ENCODE results near the gene TIMM10. TPM values are rescaled to one million over a fixed set of nuclear protein-coding genes. Genes with fewer than 3 reads are reported as not detected.

Gene TIMM10
- polyA plus RNA-seq: 10 to 100 TPM; 32.4 to 67.7 (median 57.2) TPM

- 0 to 1% (median 1%) methylated on average over 49 of the region's 49 CpGs for WGBS, 3 donors
- H3K27ac ChIP-seq (ENCODE audit: low read depth, low read length): peak within 1 kb of the TSS; percentile 42
These were observed at the start of gene TIMM10 for GRCh38 chr11:57530596-57531507. TSS of gene TIMM10 (minus strand) at chr11:57530754. CDS start at chr11:57530189, 565 bp downstream.

- WGBS, 3 donors: 49 to 78% (median 72%) methylated on average over 4 of the region's 4 CpGs
- H3K27ac ChIP-seq (ENCODE audit: low read depth, low read length): no peak overlapping the region
These were observed 43.5 kb upstream of the TIMM10 start for GRCh38 chr11:57574061-57574460.

GRCh38 chr11:57571606-57572005, 41.1 kb upstream of the TIMM10 start:
- 32 to 75% (median 33%) methylated on average over 1 to 2 of the region's 2 CpGs for WGBS, 3 donors
- H3K27ac ChIP-seq (ENCODE audit: low read depth, low read length): no peak overlapping the region

- 23 to 40% (median 28%) methylated on average over 6 of the region's 6 CpGs for WGBS, 3 donors
- peak overlapping the region; percentile 75 for H3K27ac ChIP-seq (ENCODE audit: low read depth, low read length)
These were observed 37.8 kb upstream of the TIMM10 start for GRCh38 chr11:57568330-57568766.

- peak within 1 kb of the TSS; percentile 75 for H3K27ac ChIP-seq (ENCODE audit: low read depth, low read length)
- WGBS, 3 donors: 0 to 1% (median 0%) methylated on average over 54 to 92 of the region's 92 CpGs
These were observed 37.2 kb upstream of the TIMM10 start, which contains the start of gene UBE2L6 for GRCh38 chr11:57567515-57568329. TSS of gene UBE2L6 (minus strand) at chr11:57567672. CDS start at chr11:57567611, 61 bp downstream.

GRCh38 chr11:57566905-57567514, 36.5 kb upstream of the TIMM10 start:
- 2 to 26% (median 2%) methylated on average over 13 to 15 of the region's 15 CpGs for WGBS, 3 donors
- peak overlapping the region; percentile 52 for H3K27ac ChIP-seq (ENCODE audit: low read depth, low read length)

- WGBS, 3 donors: 9 to 49% (median 11%) methylated on average over 4 of the region's 4 CpGs
- no peak overlapping the region for H3K27ac ChIP-seq (ENCODE audit: low read depth, low read length)
These were observed 35.7 kb upstream of the TIMM10 start for GRCh38 chr11:57566005-57566904.

- no peak overlapping the region for H3K27ac ChIP-seq (ENCODE audit: low read depth, low read length)
- WGBS, 3 donors: 76 to 82% (median 80%) methylated on average over 4 of the region's 4 CpGs
These were observed 32.0 kb upstream of the TIMM10 start for GRCh38 chr11:57562596-57562995.

- 87 to 88% (median 87%) methylated on average over 4 of the region's 4 CpGs for WGBS, 3 donors
- H3K27ac ChIP-seq (ENCODE audit: low read depth, low read length): no peak overlapping the region
These were observed 29.6 kb upstream of the TIMM10 start for GRCh38 chr11:57560146-57560545.

- WGBS, 3 donors: 81 to 89% (median 85%) methylated on average over 8 of the region's 8 CpGs
- H3K27ac ChIP-seq (ENCODE audit: low read depth, low read length): no peak overlapping the region
These were observed 25.5 kb upstream of the TIMM10 start for GRCh38 chr11:57556041-57556440.

- 82 to 95% (median 90%) methylated on average over 2 of the region's 2 CpGs for WGBS, 3 donors
- no peak overlapping the region for H3K27ac ChIP-seq (ENCODE audit: low read depth, low read length)
These were observed 24.8 kb upstream of the TIMM10 start for GRCh38 chr11:57555393-57555792.

- 51 to 83% (median 83%) methylated on average over 5 of the region's 5 CpGs for WGBS, 3 donors
These were observed 21.9 kb upstream of the TIMM10 start for GRCh38 chr11:57552479-57552878.

GRCh38 chr11:57551941-57552340, 21.4 kb upstream of the TIMM10 start:
- WGBS, 3 donors: 30 to 89% (median 87%) methylated on average over 4 of the region's 4 CpGs
- no peak overlapping the region for H3K27ac ChIP-seq (ENCODE audit: low read depth, low read length)

More at GRCh38 chr11:57552479-57552878, 21.9 kb upstream of the TIMM10 start:
- H3K27ac ChIP-seq (ENCODE audit: low read depth, low read length): no peak overlapping the region

- 81 to 90% (median 83%) methylated on average over 8 of the region's 8 CpGs for WGBS, 3 donors
- H3K27ac ChIP-seq (ENCODE audit: low read depth, low read length): no peak overlapping the region
These were observed 19.4 kb upstream of the TIMM10 start for GRCh38 chr11:57549983-57550382.

- H3K27ac ChIP-seq (ENCODE audit: low read depth, low read length): no peak overlapping the region
- 18 to 41% (median 26%) methylated on average over 6 of the region's 6 CpGs for WGBS, 3 donors
These were observed 17.4 kb upstream of the TIMM10 start for GRCh38 chr11:57547854-57548377.

GRCh38 chr11:57546869-57547475, 16.4 kb upstream of the TIMM10 start:
- 60 to 72% (median 68%) methylated on average over 5 of the region's 5 CpGs for WGBS, 3 donors
- no peak overlapping the region for H3K27ac ChIP-seq (ENCODE audit: low read depth, low read length)

GRCh38 chr11:57546451-57546850, 15.9 kb upstream of the TIMM10 start:
- 96 to 98% (median 96%) methylated on average over 7 of the region's 7 CpGs for WGBS, 3 donors
- H3K27ac ChIP-seq (ENCODE audit: low read depth, low read length): no peak overlapping the region

Data from adipose tissue (tissue), 3 donors.